Panc1 (cell line): ENCODE measurements around the gene MTRFR. TPM values are rescaled to one million over a fixed set of nuclear protein-coding genes. Genes with fewer than 3 reads are reported as not detected.

Experiments used
- ATAC-seq: fragments of 200-7000 bp; cut with Tn5 transposase; 2 replicates; pipeline ENCODE4 v1.9.1; 2020; ENCODE audit warnings: mild to moderate bottlenecking, moderate library complexity
- BruUV-seq: library from RNA; stranded (reverse); fragments of 400-500 nt; replicated peaks from 2 replicates; lab custom pipeline; 2021; lab: Mats Ljungman, UMichigan
- CTCF ChIA-PET: fragments of 300-600 bp; sonication (Branson Sonifier 250); formaldehyde crosslinking; loops from one replicate; lab custom pipeline; 2022; ENCODE audit warnings: antibody characterized with exemption; lab: Charles Lee
- POLR2A ChIA-PET: fragments of 300-600 bp; sonication (Branson Sonifier 250); formaldehyde crosslinking; loops from one replicate; lab custom pipeline; 2022; ENCODE audit warnings: antibody characterized with exemption; lab: Charles Lee
- DNase-seq: peaks from one replicate; pipeline ENCODE4 v3.0.0-alpha.2; 2010; ENCODE audit warnings: low read depth, low spot score
- H3K27ac ChIP-seq: 2 replicates; pipeline ENCODE4 v1.5.1; 2011; ENCODE audit warnings: mild to moderate bottlenecking, low read length, inconsistent platforms
- H3K27me3 ChIP-seq: fragments of 200-500 bp; sonication (Bioruptor generic); 2 replicates; pipeline ENCODE4 v1.6.0; 2014; ENCODE audit warnings: low read length, inconsistent platforms; ENCODE audit not compliant: control insufficient read depth, insufficient read depth
- H3K36me3 ChIP-seq: fragments of 200-500 bp; sonication (Bioruptor generic); 2 replicates; pipeline ENCODE4 v1.5.1; 2014; ENCODE audit warnings: inconsistent platforms, mild to moderate bottlenecking, low read length, moderate library complexity; ENCODE audit not compliant: control insufficient read depth, insufficient read depth
- H3K4me1 ChIP-seq: 2 replicates; pipeline ENCODE4 v1.5.1; 2011; ENCODE audit warnings: inconsistent platforms, mild to moderate bottlenecking, low read length, moderate library complexity; ENCODE audit not compliant: control insufficient read depth, insufficient read depth
- H3K4me3 ChIP-seq, 2 experiments: 2 replicates each; pipeline ENCODE4 v1.5.1; 2011 to 2012; ENCODE audit warnings: low read depth in 2 of 2, low read length in 2 of 2, mild to moderate bottlenecking in 2 of 2, inconsistent platforms in 1 of 2, moderate library complexity in 1 of 2
- H3K9me3 ChIP-seq: fragments of 200-500 bp; sonication (Bioruptor generic); 2 replicates; pipeline ENCODE4 v1.5.1; 2014; ENCODE audit warnings: low read depth, mild to moderate bottlenecking, inconsistent platforms, low read length, moderate library complexity; ENCODE audit not compliant: control insufficient read depth, insufficient read depth
- CTCF ChIP-seq: fragments of 450-650 bp; IDR thresholded peaks from 2 replicates; pipeline ENCODE4 v1.5.1; 2017; ENCODE audit warnings: mild to moderate bottlenecking
- POLR2AphosphoS5 ChIP-seq: IDR thresholded peaks from 2 replicates; pipeline ENCODE4 v1.6.1; 2012; ENCODE audit warnings: mild to moderate bottlenecking, low read depth, low read length, moderate library complexity
- REST ChIP-seq, 2 experiments: IDR thresholded peaks; 2 replicates each; pipeline ENCODE4 v1.6.1; 2011 to 2012; ENCODE audit warnings: low read depth in 2 of 2, control low read depth in 1 of 2, low read length in 1 of 2, mild to moderate bottlenecking in 1 of 2, moderate library complexity in 1 of 2; ENCODE audit not compliant: insufficient read depth in 1 of 2
- SIN3A ChIP-seq: IDR thresholded peaks from 2 replicates; pipeline ENCODE4 v1.6.1; 2012; ENCODE audit warnings: low read depth, mild to moderate bottlenecking, low read length, moderate library complexity, borderline replicate concordance; ENCODE audit not compliant: insufficient read depth
- TCF7L2 ChIP-seq: IDR thresholded peaks from 2 replicates; pipeline ENCODE4 v1.6.1; 2011; ENCODE audit warnings: mild to moderate bottlenecking, low read depth, low read length, inconsistent platforms
- in situ Hi-C: cut with HindIII; loops from 2 replicates; pipeline ENCODE4 v1.10.0; 2016; ENCODE audit warnings: low sequenced_read_pairs, low pct_unique_long_range_greater_than_20kb
- intact Hi-C: fragments of 100-400 bp; cut with micrococcal nuclease; formaldehyde crosslinking; loops from one replicate; pipeline ENCODE4 v1.10.0; 2022; ENCODE audit not compliant: unreplicated experiment
- total RNA-seq: library from RNA; stranded (reverse); gene quantifications from one replicate; pipeline ENCODE4 v1.2.1, GENCODE V29; 2021; ENCODE audit not compliant: unreplicated experiment

MTRFR gene
- total RNA-seq, 1 experiment from 2014 or later = 21.5 TPM

- in situ Hi-C loops (no loop called here), intact Hi-C loops (no loop called here)
- POLR2A ChIA-PET = no interaction called here
- Histone ChIP-seq H3K4me1 (peaks cover 14% of the 10 kb centered on the region), H3K9me3 (no peaks in the 10 kb centered on the region), H3K36me3 (no peaks in the 10 kb centered on the region; the same call in 1 of the 2 replicates), H3K4me3 (peak overlapping the region; percentile 71 to 81), H3K27ac (peak overlapping the region; percentile 80), H3K27me3 (no peaks in the 10 kb centered on the region)
- CTCF ChIA-PET = interaction anchor here (0.7 kb wide), 1 partner anchor 27 kb away, joined by 3 read pairs; no protein-coding TSS in a partner anchor
- DNase-seq (no peak), ATAC-seq (peak; percentile 10; the same call in 1 of the 2 replicates)
- no peak for TF ChIP-seq SIN3A
- TF ChIP-seq REST (IDR thresholded peaks at IDR 0.05; ENCODE audit: insufficient read depth in 1 of 2, low read depth in 2 of 2, low read length in 1 of 2) = no peak
- TF ChIP-seq CTCF = no peak
- no peak for TF ChIP-seq TCF7L2
- no peak for TF ChIP-seq POLR2AphosphoS5
- TSS peak; percentile 73 for BruUV-seq
These were observed 37.2 kb downstream of the MTRFR start for GRCh38 chr12:123270214-123271000.

- H3K9me3 ChIP-seq = no peaks in the 10 kb centered on the region
- no peaks in the 10 kb centered on the region for H3K27me3 ChIP-seq
- intact Hi-C loops = no loop called here
- DNase-seq (no peak), ATAC-seq (peak; percentile 76)
- H3K36me3 ChIP-seq = no peaks in the 10 kb centered on the region; the same call in 1 of the 2 replicates
- H3K27ac ChIP-seq = no peak overlapping the region
- CTCF ChIA-PET = no interaction called here
- TF ChIP-seq SIN3A (0 out of 2 replicates have a peak, but pooled peaks have one; percentile 53), POLR2AphosphoS5 (no peak), REST (IDR thresholded peaks at IDR 0.05; ENCODE audit: insufficient read depth in 1 of 2, low read depth in 2 of 2, low read length in 1 of 2) (no peak), TCF7L2 (no peak), CTCF (peak; percentile 91)
- no TSS peak for BruUV-seq
- POLR2A ChIA-PET = no interaction called here
- in situ Hi-C loops = no loop called here
- peaks cover 14% of the 10 kb centered on the region for H3K4me1 ChIP-seq
- H3K4me3 ChIP-seq = peak overlapping the region; percentile 71 to 81
These were observed 37.9 kb downstream of the MTRFR start for GRCh38 chr12:123271001-123271668.
